Measurements from ENCODE around the gene CFAP45. TPM values are rescaled to one million over a fixed set of nuclear protein-coding genes. Genes with fewer than 3 reads are reported as not detected.
A peak's percentile ranks its signal among the peaks of the same experiment; 100 is the strongest.

Gene CFAP45
- total and polyA plus RNA-seq, 2 of the 8 experiments (the other 6 are each of a cell fraction or from before 2014, with no cell fraction given), result 0.05 TPM; not detected in 1

- no peak for DNase-seq (ENCODE audit: low read depth in 1 of 2, low spot score in 2 of 2)
- peaks cover 4 to 16% (median 14%) of the 10 kb centered on the region in 4 experiments for H3K27me3 ChIP-seq (replicated peaks in 1 of 4; ENCODE audit: control insufficient read depth in 3 of 4, extremely low read depth in 1 of 4, insufficient read depth in 3 of 4, low read length in 3 of 4)
- no peaks in the 10 kb centered on the region; a peak in 1 of 4 replicates for H3K9me3 ChIP-seq (ENCODE audit: insufficient read depth in 2 of 2, low read depth in 1 of 2, low read length in 1 of 2)
- WGBS, 2 experiments (ENCODE audit: extremely low coverage in 1 of 2, insufficient coverage in 1 of 2, insufficient read length in 1 of 2, insufficient replicate concordance in 2 of 2, low coverage in 1 of 2, low lambda C conversion rate in 2 of 2, missing lambda C conversion rate in 1 of 2), result 76% methylated on average over 7 of the region's 7 CpGs; no CpG with 5 or more reads in 1 of the 2 experiments
- H3K36me3 ChIP-seq (ENCODE audit: control insufficient read depth in 2 of 4, insufficient read depth in 4 of 4, low read length in 3 of 4), result no peaks in the 10 kb centered on the region
- ChIA-PET CTCF (ENCODE audit: partially characterized antibody) (interaction anchor here (1.0 to 14.8 kb wide), 3 partner anchors 8 to 60 kb away, joined by 4 to 111 read pairs (median 21); no protein-coding TSS in a partner anchor), POLR2A (ENCODE audit: partially characterized antibody) (no interaction called here)
- no peaks in the 10 kb centered on the region for H3K79me1 ChIP-seq (ENCODE audit: low read depth, low read length)
- peaks cover 0 to 2% (median 0%) of the 10 kb centered on the region in 4 experiments; a peak in 2 of 7 replicates for H3K4me1 ChIP-seq (replicated peaks in 1 of 4; ENCODE audit: control insufficient read depth in 3 of 4, insufficient read depth in 4 of 4, low read length in 3 of 4)
- no peak overlapping the region for H2BK120ac ChIP-seq (replicated peaks; ENCODE audit: low read depth, low read length)
- no peak overlapping the region for H3K56ac ChIP-seq (replicated peaks; ENCODE audit: insufficient read length, low read depth, low read length)
- TF ChIP-seq MAFK (IDR thresholded peaks at IDR 0.05; ENCODE audit: low read depth, low read length) (no peak), FOSL1 (IDR thresholded peaks at IDR 0.05; ENCODE audit: insufficient read depth, low read depth, low read length) (no peak), RFX5 (IDR thresholded peaks at IDR 0.05; ENCODE audit: borderline replicate concordance, low read depth, low read length) (no peak), SIRT6 (IDR thresholded peaks at IDR 0.05; ENCODE audit: low read length) (no peak)
- H3K4me2 ChIP-seq (ENCODE audit: insufficient read depth in 1 of 2, low read depth in 2 of 2, low read length in 2 of 2), result no peak overlapping the region
- H4K20me1 ChIP-seq (replicated peaks in 1 of 2; ENCODE audit: control insufficient read depth in 1 of 2, insufficient read depth in 2 of 2, low read length in 2 of 2), result no peaks in the 10 kb centered on the region
- H3K27ac ChIP-seq (ENCODE audit: low read depth, low read length), result no peak overlapping the region
- H2AFZ ChIP-seq (ENCODE audit: low read length), result no peak overlapping the region
- H3K23ac ChIP-seq (ENCODE audit: insufficient read length), result no peak overlapping the region
- no peak overlapping the region for H3K4ac ChIP-seq (replicated peaks; ENCODE audit: insufficient read length, low read depth, low read length)
- no peak overlapping the region for H4K8ac ChIP-seq (ENCODE audit: extremely low read depth, insufficient read depth, low read length)
- H3K79me2 ChIP-seq (ENCODE audit: control insufficient read depth in 1 of 2, insufficient read depth in 2 of 2, low read length in 2 of 2), result no peaks in the 10 kb centered on the region
- H4K91ac ChIP-seq (replicated peaks; ENCODE audit: insufficient read length, low read length), result no peak overlapping the region
- H2AK5ac ChIP-seq (ENCODE audit: low read depth, low read length), result no peak overlapping the region
- FAIRE-seq, result no peak
- no peak overlapping the region for H3K18ac ChIP-seq (ENCODE audit: extremely low read depth, low read length)
- no peak overlapping the region for H3K4me3 ChIP-seq (ENCODE audit: extremely low read depth in 1 of 4, insufficient read depth in 2 of 4, low read depth in 3 of 4, low read length in 4 of 4)
- H2BK5ac ChIP-seq (ENCODE audit: low read depth, low read length), result no peak overlapping the region
- H4K5ac ChIP-seq (ENCODE audit: insufficient read length, low read depth, low read length), result no peak overlapping the region
- no peak overlapping the region for H3K14ac ChIP-seq (ENCODE audit: insufficient read length)
- H2BK12ac ChIP-seq (ENCODE audit: low read depth, low read length), result 0 out of 2 replicates have a peak overlapping the region, but pooled peaks have one; percentile 17
- H3K9ac ChIP-seq (replicated peaks in 1 of 4; ENCODE audit: extremely low read depth in 1 of 4, low read depth in 3 of 4, low read length in 3 of 4), result no peak overlapping the region
- H2BK20ac ChIP-seq (ENCODE audit: low read length), result no peak overlapping the region
- 0 out of 2 replicates have a peak overlapping the region, but pooled peaks have one; percentile 19 for H2BK15ac ChIP-seq (ENCODE audit: low read length)
- H3K23me2 ChIP-seq (ENCODE audit: low read depth, low read length), result peaks cover 2% of the 10 kb centered on the region; the same call in 1 of the 2 replicates
These were observed 40.1 kb downstream of the CFAP45 start for GRCh38 chr1:159859767-159860322.

Measured in H1 (cell line).